NCI-H2196 (cell line): ENCODE measurements around the gene GPR35.

Experiments
- DNase-seq: peaks from one replicate; lab custom pipeline; 2025; ENCODE audit not compliant: unreplicated experiment; lab: John Stamatoyannopoulos, UW

The GPR35 gene

GRCh38 chr2:240637116-240637900, 12.0 kb downstream of the GPR35 start:
- DNase-seq, result no peak

GRCh38 chr2:240637901-240638345, 12.6 kb downstream of the GPR35 start:
- DNase-seq, result no peak

- DNase-seq, result no peak
These were observed 13.4 kb downstream of the GPR35 start for GRCh38 chr2:240638512-240639160.

GRCh38 chr2:240639566-240639965, 14.3 kb downstream of the GPR35 start:
- DNase-seq, result no peak

GRCh38 chr2:240640939-240641338, 15.7 kb downstream of the GPR35 start:
- DNase-seq, result peak; percentile 21

GRCh38 chr2:240642061-240642805, 17.0 kb downstream of the GPR35 start:
- no peak for DNase-seq

- no peak for DNase-seq
These were observed 17.5 kb downstream of the GPR35 start for GRCh38 chr2:240642806-240643092.

GRCh38 chr2:240643093-240643810, 18.0 kb downstream of the GPR35 start:
- DNase-seq, result no peak

GRCh38 chr2:240643811-240644150, 18.5 kb downstream of the GPR35 start:
- DNase-seq, result no peak

GRCh38 chr2:240644171-240644651, 18.9 kb downstream of the GPR35 start:
- DNase-seq, result no peak

GRCh38 chr2:240644859-240645301, 19.6 kb downstream of the GPR35 start:
- no peak for DNase-seq

- DNase-seq, result no peak
These were observed 20.1 kb downstream of the GPR35 start for GRCh38 chr2:240645346-240645745.

GRCh38 chr2:240645801-240646175, 20.5 kb downstream of the GPR35 start:
- DNase-seq, result no peak

GRCh38 chr2:240646176-240646899, 21.1 kb downstream of the GPR35 start:
- DNase-seq, result no peak

GRCh38 chr2:240646900-240647502, 21.7 kb downstream of the GPR35 start:
- no peak for DNase-seq

GRCh38 chr2:240647503-240648154, 22.3 kb downstream of the GPR35 start:
- DNase-seq, result no peak

GRCh38 chr2:240648155-240648649, 22.9 kb downstream of the GPR35 start:
- no peak for DNase-seq

- no peak for DNase-seq
These were observed 23.5 kb downstream of the GPR35 start for GRCh38 chr2:240648650-240649275.

- DNase-seq, result no peak
These were observed 24.1 kb downstream of the GPR35 start for GRCh38 chr2:240649331-240649730.
